Choroid plexus epithelial cell (primary cell): Measurements from ENCODE around the gene BIRC3.

Experiments used
- DNase-seq: peaks from one replicate; pipeline ENCODE4 v3.0.0-alpha.2; 2010; ENCODE audit warnings: low read depth
- H3K4me3 ChIP-seq: 2 replicates; pipeline ENCODE4 v1.5.1; 2011; ENCODE audit warnings: low read depth, mild to moderate bottlenecking, control low read depth, low read length, moderate library complexity
- TF ChIP-seq, protein P1 (sequence below): conservative IDR thresholded peaks from 2 replicates; pipeline ENCODE4 v1.5.1; 2011; ENCODE audit warnings: low read depth, mild to moderate bottlenecking, control low read depth, inconsistent platforms, low read length, moderate library complexity

BIRC3 gene

DNA sequence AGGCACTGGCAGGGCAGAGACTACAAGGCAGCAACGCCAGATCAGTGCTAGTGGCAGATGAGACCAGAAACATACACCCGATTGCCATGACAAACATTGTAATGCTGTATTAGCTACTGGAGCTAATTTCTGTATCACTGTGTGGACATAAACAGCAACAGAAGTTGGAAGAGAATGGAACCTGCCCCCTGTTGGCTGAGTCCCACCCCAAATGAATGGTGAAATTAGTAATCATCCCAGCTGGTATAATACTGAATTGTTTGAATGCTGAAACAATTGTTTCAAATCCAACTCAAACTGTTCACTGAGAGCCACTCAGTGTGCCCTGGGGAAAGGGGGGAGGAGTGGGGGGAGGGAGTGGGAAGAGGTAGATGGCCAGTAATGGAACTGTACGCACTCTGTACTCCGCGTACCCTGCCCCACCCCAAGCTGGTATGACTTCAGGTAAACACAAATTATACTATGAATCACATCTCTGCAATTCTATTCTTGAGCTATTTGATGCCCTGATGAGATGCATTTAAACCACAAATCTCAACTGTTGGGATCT, 11.2 kb upstream of the BIRC3 start:
- H3K4me3 ChIP-seq = no peak overlapping the region
- TF ChIP-seq, protein P1, sequence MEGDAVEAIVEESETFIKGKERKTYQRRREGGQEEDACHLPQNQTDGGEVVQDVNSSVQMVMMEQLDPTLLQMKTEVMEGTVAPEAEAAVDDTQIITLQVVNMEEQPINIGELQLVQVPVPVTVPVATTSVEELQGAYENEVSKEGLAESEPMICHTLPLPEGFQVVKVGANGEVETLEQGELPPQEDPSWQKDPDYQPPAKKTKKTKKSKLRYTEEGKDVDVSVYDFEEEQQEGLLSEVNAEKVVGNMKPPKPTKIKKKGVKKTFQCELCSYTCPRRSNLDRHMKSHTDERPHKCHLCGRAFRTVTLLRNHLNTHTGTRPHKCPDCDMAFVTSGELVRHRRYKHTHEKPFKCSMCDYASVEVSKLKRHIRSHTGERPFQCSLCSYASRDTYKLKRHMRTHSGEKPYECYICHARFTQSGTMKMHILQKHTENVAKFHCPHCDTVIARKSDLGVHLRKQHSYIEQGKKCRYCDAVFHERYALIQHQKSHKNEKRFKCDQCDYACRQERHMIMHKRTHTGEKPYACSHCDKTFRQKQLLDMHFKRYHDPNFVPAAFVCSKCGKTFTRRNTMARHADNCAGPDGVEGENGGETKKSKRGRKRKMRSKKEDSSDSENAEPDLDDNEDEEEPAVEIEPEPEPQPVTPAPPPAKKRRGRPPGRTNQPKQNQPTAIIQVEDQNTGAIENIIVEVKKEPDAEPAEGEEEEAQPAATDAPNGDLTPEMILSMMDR = peak; percentile 15
- DNase-seq = no peak

DNA sequence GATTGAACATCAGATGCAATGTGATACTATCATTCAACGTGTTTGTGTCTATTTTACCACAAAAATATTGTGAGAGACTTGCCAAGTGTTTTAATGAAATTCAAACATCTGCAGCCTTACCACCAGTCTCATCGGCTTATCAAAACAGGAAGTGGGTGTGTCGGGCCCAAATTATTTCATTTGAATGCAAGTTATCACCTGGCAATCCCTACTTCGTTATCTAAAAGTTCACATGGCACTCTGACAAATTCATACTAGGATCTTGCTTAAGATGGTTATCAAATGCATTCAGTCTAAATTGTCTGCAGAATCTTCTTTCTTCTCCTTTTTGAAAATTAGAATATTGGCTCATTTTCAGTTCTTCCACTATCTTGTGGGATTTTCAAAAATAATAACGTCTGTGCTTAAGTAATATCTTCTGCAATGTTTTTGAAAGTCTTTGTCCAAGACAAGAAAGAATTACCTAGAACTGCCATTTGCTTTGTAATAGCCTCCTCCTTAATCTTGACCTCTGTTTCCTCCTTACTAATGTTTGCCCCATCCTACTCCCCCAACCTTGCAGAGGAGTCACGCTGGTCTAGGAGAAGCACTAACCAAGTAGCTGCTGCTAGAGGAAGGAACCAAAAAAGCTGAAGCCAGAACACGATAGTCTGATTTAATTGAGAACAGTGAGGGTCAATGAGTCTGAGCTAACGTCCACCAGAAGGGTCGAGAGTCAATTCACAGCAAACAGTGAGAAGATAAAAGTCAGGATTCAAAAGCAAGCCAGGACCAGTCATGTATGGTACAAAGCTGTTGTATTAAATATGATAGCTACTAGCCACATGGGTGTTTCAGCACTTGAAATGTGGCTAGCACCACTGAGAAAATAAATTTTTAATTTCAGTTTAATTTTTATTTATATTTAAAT, 10.2 kb upstream of the BIRC3 start:
- DNase-seq = no peak
- TF ChIP-seq, protein P1 = no peak
- no peak overlapping the region for H3K4me3 ChIP-seq

DNA sequence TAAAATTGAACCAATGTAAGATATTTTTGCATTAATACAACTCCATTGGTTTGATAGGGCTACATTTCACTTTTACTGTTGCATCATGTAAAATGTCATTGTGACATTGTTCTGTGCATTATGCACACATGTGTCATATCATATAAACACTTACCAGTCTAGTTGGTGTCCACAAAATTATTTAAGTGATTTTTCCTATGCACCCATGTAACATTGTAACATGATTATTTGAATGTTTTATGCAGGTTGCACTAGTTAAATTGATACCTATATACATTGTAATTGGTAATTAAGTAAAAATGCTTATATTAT, 9.6 kb upstream of the BIRC3 start:
- TF ChIP-seq, protein P1 = no peak
- no peak for DNase-seq
- H3K4me3 ChIP-seq = no peak overlapping the region

DNA sequence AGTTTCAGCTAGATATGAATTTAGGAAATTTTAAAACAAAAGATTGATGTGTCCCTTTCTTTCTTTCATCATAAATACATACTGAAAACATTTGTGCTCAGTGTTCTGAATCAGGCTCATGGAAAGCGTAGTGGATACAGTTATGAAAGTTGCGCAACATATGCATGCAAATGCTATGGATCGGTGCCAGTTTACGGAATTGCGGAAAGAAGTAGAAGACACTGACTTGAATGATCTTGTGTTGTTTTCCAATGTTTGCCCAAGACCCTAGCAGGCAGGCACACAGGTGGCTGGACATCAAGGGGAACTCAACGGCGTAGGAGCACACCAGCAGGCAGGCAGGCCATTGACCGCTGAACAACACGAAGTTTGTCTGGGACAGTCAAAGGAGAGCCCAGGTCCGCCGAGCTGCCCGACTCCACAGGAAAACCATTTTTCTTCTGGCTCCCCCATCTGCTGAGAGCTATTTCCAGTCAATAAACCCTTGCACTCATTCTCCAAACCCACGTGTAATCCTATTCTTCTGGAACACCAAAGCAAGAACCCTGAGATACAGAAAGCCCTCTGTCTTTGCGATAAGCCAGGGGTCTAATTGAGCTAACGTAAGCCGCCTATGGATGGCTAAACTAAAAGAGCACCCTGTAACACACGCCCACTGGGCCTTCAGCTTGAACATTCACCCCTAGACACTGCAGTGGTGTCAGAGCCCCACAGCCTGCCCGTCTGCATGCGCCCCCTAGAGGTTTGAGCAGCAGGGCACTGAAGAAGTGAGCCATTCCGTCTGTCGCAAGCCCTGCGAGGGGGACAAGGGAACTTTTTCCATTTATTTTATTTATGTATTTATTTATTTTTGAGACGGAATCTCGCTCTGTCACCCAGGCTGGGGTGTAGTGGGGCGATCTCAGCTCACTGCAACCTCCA, 7.4 kb upstream of the BIRC3 start:
- DNase-seq = no peak
- TF ChIP-seq, protein P1 = no peak
- H3K4me3 ChIP-seq = no peak overlapping the region

DNA sequence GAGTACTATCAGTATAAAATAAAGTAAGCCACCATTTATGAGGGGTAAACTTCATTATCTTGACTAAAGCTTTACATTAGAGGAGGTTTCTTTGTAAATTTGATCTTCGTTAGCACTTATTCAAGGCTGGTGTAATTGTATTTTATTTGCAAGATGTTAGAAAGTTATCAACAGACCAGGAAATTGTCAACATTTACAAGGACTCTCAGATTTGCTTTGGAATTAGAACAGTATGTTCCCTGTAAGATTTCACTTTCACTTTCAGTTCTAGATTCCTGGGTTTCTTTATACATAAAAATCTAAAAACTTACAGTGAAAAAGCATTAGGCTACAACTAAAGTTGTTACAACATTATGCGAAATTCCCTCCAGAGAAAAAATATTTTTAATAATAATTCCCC, 4.6 kb upstream of the BIRC3 start:
- peak; percentile 71 for DNase-seq
- TF ChIP-seq, protein P1 = no peak
- H3K4me3 ChIP-seq = no peak overlapping the region

DNA sequence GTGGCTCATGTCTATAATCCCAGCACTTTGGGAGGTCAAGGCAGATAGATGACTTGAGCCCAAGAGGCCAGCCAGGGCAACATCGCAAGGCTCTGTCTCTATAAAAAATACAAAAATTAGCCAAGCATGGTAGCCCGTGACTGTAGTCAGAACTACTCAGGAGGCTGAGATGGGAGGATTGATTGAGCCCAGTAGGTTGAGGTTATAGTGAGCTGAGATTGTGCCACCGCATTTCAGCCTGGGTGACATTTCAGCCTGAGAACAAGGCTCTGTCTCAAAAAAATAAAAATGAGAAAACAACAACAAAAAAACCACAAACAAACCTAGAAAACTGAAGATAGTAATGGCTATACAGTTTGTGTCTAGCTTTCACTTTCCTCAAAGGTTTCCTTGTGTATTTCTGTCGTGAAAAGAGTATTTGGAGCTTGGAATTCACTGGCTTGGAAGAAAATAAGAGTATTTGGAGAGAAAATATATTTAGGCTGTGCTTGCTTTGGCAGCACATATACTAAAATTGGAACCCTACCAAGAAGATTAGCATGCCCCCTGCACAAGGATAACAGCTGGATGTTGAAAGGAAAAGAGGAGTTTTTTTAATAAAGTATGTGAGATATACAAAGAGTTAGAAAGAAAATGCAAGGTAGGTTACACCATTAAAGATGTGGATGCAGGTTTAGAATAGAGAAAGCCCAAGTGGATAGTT, 3.9 kb upstream of the BIRC3 start:
- H3K4me3 ChIP-seq = no peak overlapping the region
- DNase-seq = peak; percentile 52
- TF ChIP-seq, protein P1 = no peak
